K562 (cell line): Measurements from ENCODE around the gene ADAMTS15. TPM values are rescaled to one million over a fixed set of nuclear protein-coding genes. Genes with fewer than 3 reads are reported as not detected.
A peak's percentile ranks its signal among the peaks of the same experiment; 100 is the strongest.

Source experiments
- ZBTB5 ChIP-seq: fragments of 450-650 bp; IDR thresholded peaks from 2 replicates; pipeline ENCODE4 v1.6.1; 2017; ENCODE audit warnings: antibody characterized with exemption
- ZNF589 ChIP-seq: fragments of 200-800 bp; sonication (Bioruptor generic); IDR thresholded peaks from 2 replicates; pipeline ENCODE4 v1.6.1; 2016; ENCODE audit warnings: low read depth, missing genetic modification characterization, missing compliant biosample characterization
- polyA plus RNA-seq, 8 experiments: library from polyadenylated mRNA; depleted of rRNA in 4 of 8; stranded (reverse) in 5 of 8; unstranded in 3 of 8; fragments of >200 nt; fragmentation: Nextera tagmentation in 2 of 8; fragmentation: Illumina TruSeq in 1 of 8; extraction: Ambion mirVana in 2 of 8; extraction: Trizol in 1 of 8; gene quantifications; 2 replicates each; pipeline versions ENCODE4 v1.2.1 to v1.2.3, GENCODE V29; 2011 to 2014; ENCODE audit warnings: inconsistent platforms in 1 of 8, missing spikeins in 1 of 8
- total RNA-seq, 7 experiments: library from RNA; depleted of rRNA in 6 of 7; stranded (reverse); fragments of >200 nt in 6 of 7; fragmentation: Illumina TruSeq in 2 of 7; extraction: Trizol in 2 of 7; gene quantifications; 2 replicates each; pipeline versions ENCODE4 v1.2.1 to v1.2.3, GENCODE V29; 2011 to 2021; ENCODE audit warnings: low replicate concordance in 1 of 7
- TF ChIP-seq, protein P1 (sequence below): fragments of 450-650 bp; IDR thresholded peaks from 2 replicates; pipeline ENCODE4 v1.6.1; 2016; ENCODE audit warnings: mild to moderate bottlenecking, moderate library complexity
- TF ChIP-seq, protein P2 (sequence below): fragments of 250-450 bp; sonication (Bioruptor Pico); IDR thresholded peaks from 2 replicates; pipeline ENCODE4 v1.5.0; 2021; ENCODE audit warnings: mild to moderate bottlenecking, moderate library complexity
- TF ChIP-seq, protein P3 (sequence below): sonication (generic); formaldehyde crosslinking; IDR thresholded peaks from 2 replicates; pipeline ENCODE4 v1.8.0; 2023; ENCODE audit warnings: mild to moderate bottlenecking, missing genetic modification reagents

ADAMTS15 gene
- total and polyA plus RNA-seq, 9 of the 15 experiments (the other 6 are each of a cell fraction or from before 2014, with no cell fraction given) = 0.04 TPM; not detected in 8

- TF ChIP-seq, protein P1, sequence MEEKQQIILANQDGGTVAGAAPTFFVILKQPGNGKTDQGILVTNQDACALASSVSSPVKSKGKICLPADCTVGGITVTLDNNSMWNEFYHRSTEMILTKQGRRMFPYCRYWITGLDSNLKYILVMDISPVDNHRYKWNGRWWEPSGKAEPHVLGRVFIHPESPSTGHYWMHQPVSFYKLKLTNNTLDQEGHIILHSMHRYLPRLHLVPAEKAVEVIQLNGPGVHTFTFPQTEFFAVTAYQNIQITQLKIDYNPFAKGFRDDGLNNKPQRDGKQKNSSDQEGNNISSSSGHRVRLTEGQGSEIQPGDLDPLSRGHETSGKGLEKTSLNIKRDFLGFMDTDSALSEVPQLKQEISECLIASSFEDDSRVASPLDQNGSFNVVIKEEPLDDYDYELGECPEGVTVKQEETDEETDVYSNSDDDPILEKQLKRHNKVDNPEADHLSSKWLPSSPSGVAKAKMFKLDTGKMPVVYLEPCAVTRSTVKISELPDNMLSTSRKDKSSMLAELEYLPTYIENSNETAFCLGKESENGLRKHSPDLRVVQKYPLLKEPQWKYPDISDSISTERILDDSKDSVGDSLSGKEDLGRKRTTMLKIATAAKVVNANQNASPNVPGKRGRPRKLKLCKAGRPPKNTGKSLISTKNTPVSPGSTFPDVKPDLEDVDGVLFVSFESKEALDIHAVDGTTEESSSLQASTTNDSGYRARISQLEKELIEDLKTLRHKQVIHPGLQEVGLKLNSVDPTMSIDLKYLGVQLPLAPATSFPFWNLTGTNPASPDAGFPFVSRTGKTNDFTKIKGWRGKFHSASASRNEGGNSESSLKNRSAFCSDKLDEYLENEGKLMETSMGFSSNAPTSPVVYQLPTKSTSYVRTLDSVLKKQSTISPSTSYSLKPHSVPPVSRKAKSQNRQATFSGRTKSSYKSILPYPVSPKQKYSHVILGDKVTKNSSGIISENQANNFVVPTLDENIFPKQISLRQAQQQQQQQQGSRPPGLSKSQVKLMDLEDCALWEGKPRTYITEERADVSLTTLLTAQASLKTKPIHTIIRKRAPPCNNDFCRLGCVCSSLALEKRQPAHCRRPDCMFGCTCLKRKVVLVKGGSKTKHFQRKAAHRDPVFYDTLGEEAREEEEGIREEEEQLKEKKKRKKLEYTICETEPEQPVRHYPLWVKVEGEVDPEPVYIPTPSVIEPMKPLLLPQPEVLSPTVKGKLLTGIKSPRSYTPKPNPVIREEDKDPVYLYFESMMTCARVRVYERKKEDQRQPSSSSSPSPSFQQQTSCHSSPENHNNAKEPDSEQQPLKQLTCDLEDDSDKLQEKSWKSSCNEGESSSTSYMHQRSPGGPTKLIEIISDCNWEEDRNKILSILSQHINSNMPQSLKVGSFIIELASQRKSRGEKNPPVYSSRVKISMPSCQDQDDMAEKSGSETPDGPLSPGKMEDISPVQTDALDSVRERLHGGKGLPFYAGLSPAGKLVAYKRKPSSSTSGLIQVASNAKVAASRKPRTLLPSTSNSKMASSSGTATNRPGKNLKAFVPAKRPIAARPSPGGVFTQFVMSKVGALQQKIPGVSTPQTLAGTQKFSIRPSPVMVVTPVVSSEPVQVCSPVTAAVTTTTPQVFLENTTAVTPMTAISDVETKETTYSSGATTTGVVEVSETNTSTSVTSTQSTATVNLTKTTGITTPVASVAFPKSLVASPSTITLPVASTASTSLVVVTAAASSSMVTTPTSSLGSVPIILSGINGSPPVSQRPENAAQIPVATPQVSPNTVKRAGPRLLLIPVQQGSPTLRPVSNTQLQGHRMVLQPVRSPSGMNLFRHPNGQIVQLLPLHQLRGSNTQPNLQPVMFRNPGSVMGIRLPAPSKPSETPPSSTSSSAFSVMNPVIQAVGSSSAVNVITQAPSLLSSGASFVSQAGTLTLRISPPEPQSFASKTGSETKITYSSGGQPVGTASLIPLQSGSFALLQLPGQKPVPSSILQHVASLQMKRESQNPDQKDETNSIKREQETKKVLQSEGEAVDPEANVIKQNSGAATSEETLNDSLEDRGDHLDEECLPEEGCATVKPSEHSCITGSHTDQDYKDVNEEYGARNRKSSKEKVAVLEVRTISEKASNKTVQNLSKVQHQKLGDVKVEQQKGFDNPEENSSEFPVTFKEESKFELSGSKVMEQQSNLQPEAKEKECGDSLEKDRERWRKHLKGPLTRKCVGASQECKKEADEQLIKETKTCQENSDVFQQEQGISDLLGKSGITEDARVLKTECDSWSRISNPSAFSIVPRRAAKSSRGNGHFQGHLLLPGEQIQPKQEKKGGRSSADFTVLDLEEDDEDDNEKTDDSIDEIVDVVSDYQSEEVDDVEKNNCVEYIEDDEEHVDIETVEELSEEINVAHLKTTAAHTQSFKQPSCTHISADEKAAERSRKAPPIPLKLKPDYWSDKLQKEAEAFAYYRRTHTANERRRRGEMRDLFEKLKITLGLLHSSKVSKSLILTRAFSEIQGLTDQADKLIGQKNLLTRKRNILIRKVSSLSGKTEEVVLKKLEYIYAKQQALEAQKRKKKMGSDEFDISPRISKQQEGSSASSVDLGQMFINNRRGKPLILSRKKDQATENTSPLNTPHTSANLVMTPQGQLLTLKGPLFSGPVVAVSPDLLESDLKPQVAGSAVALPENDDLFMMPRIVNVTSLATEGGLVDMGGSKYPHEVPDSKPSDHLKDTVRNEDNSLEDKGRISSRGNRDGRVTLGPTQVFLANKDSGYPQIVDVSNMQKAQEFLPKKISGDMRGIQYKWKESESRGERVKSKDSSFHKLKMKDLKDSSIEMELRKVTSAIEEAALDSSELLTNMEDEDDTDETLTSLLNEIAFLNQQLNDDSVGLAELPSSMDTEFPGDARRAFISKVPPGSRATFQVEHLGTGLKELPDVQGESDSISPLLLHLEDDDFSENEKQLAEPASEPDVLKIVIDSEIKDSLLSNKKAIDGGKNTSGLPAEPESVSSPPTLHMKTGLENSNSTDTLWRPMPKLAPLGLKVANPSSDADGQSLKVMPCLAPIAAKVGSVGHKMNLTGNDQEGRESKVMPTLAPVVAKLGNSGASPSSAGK = peak; percentile 80
- TF ChIP-seq, protein P2, sequence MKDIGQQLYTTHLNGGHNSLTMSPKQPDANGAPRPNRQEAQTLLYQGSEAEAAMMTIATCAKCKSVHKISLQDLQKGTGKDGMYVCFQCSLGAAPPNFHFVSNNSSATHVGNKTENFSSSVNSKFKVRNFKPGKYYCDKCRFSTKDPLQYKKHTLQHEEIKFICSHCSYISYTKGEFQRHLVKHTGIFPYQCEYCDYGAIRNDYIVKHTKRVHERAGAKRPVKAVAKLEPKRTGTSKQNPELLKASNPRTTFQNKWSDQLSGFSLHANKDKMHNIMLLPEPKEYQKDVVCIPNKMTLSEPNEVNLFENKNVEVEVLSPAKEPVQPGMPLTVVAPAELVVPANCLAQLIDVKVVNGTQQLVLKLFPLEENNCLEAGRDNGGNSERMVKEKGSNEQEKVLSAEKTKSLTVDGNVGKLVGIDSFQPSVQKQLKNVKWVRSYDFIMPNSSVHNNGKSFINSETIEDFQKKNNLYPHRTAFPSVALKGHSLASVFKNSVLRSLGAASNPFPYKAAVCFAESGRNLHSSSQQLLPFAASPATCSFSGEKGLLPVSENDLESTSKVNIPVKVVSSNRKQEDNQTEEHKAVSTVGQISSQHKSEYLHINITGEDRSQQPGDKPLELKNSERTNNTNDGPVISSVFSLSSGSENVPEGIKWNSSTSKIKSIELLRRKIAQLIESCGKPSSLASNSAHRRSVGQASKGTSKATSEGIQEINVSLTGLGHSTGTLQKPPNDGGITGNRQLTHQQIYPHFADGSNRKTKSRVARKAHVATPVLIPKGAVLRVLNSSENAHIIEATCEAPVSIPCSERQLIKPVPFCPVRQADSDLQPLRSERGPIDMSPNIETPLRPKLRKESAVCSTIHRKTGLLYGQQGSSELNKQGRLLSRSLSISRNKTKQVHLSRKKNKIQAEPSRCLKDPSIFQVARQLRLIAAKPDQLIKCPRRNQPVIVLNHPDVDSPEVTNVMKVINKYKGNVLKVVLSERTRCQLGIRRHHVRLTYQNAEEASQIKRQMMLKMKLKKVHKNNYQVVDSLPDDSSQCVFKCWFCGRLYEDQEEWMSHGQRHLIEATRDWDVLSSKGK (CRISPR knock-in tag) = no peak
- TF ChIP-seq ZNF589 (CRISPR knock-in tag) (no peak), ZBTB5 (no peak)
- TF ChIP-seq, protein P3, sequence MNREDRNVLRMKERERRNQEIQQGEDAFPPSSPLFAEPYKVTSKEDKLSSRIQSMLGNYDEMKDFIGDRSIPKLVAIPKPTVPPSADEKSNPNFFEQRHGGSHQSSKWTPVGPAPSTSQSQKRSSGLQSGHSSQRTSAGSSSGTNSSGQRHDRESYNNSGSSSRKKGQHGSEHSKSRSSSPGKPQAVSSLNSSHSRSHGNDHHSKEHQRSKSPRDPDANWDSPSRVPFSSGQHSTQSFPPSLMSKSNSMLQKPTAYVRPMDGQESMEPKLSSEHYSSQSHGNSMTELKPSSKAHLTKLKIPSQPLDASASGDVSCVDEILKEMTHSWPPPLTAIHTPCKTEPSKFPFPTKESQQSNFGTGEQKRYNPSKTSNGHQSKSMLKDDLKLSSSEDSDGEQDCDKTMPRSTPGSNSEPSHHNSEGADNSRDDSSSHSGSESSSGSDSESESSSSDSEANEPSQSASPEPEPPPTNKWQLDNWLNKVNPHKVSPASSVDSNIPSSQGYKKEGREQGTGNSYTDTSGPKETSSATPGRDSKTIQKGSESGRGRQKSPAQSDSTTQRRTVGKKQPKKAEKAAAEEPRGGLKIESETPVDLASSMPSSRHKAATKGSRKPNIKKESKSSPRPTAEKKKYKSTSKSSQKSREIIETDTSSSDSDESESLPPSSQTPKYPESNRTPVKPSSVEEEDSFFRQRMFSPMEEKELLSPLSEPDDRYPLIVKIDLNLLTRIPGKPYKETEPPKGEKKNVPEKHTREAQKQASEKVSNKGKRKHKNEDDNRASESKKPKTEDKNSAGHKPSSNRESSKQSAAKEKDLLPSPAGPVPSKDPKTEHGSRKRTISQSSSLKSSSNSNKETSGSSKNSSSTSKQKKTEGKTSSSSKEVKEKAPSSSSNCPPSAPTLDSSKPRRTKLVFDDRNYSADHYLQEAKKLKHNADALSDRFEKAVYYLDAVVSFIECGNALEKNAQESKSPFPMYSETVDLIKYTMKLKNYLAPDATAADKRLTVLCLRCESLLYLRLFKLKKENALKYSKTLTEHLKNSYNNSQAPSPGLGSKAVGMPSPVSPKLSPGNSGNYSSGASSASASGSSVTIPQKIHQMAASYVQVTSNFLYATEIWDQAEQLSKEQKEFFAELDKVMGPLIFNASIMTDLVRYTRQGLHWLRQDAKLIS (CRISPR knock-in tag) = no peak
Observed at GRCh38 chr11:130522284-130522961, 74.0 kb downstream of the ADAMTS15 start (continued).
